GM21786 (cell line): ENCODE results near the gene GUCY1A1.
"Not testable (repeated sequence)": the region's sequence is repeated elsewhere in the genome, so short reads cannot be mapped to it uniquely, and the experiment has no call there.

Source experiments
- ATAC-seq: cut with Tn5 transposase; IDR thresholded peaks from one replicate; pipeline ENCODE4 v1.9.1; 2021; ENCODE audit not compliant: unreplicated experiment

The GUCY1A1 gene, protein sequence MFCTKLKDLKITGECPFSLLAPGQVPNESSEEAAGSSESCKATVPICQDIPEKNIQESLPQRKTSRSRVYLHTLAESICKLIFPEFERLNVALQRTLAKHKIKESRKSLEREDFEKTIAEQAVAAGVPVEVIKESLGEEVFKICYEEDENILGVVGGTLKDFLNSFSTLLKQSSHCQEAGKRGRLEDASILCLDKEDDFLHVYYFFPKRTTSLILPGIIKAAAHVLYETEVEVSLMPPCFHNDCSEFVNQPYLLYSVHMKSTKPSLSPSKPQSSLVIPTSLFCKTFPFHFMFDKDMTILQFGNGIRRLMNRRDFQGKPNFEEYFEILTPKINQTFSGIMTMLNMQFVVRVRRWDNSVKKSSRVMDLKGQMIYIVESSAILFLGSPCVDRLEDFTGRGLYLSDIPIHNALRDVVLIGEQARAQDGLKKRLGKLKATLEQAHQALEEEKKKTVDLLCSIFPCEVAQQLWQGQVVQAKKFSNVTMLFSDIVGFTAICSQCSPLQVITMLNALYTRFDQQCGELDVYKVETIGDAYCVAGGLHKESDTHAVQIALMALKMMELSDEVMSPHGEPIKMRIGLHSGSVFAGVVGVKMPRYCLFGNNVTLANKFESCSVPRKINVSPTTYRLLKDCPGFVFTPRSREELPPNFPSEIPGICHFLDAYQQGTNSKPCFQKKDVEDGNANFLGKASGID

DNA sequence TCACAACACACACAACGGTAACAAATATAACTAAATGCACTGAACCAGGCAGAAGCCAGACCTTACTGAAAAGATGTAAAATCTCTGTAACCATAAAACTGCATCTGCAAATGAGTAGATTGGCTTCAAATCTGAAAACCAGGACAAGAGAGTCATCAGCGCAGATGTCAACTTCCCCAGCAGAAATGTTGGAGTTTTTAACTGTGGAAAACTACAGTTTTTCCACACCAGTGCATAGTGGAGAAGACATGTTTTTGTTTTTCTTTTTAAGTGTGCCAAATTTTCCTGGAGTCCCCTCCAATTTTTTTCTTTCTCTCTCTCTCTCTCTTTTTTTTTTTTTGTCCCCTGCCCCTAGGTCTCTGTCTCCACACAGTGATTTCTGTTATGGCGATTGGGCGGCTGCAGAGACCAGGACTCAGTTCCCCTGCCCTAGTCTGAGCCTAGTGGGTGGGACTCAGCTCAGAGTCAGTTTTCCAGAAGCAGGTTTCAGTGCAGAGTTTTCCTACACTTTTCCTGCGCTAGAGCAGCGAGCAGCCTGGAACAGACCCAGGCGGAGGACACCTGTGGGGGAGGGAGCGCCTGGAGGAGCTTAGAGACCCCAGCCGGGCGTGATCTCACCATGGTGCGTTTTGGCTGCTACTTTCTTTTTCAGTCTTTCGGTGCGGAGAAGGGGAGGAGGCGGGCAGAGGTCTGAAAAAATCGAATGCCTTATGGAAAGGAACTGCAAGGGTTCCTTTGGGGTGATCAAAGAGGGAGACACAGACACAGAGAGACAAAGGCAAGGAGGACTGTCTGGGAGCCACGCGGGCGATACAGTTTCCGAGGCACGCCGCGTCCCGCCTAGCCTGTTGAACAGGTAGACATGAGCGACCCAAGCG lies at the start of gene GUCY1A1:
Gene GUCY1A1 (plus strand): TSS at position 505 of the 878 bp plus-strand sequence. CDS start 30,020 bp downstream, outside the sequence.
- ATAC-seq = peak; percentile 30

DNA sequence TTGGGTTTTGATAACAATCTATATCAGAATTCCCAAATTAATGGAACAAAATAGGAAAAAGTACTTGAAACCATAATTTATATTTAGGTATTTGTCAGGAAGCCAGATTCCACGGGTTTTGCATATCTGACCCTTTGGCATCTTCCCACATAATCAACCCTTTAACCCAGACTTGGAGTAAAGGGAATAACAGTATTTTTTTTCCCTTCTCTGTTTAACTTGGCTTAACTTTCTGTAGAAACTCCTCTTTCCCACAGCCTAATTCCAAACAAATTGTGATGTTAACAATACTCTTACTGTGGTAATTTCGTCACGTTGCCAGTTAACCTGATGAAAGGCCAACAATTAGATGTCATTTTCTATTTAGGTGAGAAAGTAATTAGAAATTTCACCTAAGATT lies 49.4 kb upstream of the GUCY1A1 start:
- ATAC-seq = no peak

DNA sequence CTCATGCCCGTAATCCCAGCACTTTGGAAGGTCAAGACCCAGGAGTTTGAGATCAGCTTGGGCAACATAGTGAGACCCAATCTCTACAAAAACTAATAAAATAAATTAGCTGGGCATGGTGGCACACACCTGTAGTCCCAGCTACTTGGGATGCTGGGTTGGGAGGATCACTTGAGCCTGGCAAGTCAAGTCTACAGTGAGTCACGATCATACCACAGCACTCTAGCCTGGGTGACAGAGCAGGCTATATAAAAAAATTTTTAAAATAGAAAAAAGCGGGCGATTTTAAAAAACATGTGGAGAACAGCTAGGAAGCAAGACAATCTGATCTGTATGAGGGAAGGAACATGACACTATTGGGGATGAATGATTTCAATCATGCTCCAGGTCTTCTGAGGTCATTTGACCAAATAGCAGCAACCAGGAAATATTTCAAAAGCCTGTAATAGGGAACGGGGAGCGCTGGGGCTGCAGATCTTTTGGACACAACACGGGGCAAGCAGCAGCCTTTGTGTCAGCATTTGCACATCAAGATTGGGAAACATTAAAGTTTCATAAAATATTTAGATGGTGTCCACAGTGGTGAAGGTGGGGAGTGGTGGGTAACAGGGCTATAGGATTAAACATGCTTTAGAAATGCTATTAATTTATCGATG lies 48.3 kb upstream of the GUCY1A1 start:
- ATAC-seq = no peak

DNA sequence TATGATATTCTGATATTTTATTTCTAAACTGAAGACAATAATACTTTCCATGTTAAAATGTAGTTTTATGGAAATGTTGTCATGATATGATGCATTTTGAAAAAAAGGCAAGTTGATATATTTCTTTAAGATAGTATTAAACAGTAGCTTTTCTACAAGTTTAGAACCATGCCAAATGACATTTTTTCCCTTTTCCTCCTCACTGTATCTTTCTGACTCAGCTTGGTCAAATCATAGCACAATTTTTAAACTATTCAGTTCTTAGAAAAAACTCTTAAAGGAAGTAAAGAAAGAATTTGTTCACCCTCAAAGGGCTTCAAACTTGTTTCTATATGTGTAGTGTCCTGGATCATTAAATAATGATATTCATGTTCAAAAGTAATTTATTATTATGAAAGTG lies 46.0 kb upstream of the GUCY1A1 start:
- no peak for ATAC-seq

DNA sequence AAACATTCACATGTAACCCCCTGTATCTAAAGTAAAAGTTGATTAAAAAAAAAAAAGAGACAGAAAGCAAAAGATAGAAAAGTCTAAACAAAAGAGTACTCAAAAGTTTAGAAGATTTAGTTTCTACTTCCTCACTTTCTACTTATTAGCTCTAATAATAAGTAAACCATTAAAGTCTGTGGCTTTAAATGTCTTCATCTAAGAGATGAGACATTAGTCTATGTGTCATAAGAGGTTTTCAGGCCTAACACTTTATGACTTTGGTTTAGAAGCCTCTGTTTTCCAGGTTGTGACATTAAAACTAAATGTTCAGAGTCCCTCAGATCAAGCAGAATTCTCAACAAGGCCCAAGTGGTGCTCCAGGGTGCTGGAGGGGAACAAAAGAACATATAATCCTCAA lies 42.2 kb upstream of the GUCY1A1 start:
- peak; percentile 96 for ATAC-seq

DNA sequence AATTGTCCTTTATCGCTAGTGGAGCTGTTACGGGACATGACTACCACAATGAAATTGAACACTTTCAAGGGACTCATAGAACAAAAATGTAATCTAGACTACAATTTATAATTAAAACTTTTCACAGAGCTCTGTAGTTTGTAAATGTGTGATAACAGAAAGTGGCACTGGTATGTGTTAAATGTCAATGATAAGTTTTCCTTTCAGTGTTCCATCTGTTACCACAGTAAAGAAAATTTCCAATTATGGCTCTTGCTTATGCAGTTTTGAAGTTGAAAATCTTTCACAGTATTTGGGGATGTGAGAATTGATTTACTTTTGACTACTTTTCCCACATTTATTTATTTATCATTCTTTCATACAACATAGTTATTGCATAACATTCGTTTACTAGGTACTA lies 40.1 kb upstream of the GUCY1A1 start:
- ATAC-seq = no peak

DNA sequence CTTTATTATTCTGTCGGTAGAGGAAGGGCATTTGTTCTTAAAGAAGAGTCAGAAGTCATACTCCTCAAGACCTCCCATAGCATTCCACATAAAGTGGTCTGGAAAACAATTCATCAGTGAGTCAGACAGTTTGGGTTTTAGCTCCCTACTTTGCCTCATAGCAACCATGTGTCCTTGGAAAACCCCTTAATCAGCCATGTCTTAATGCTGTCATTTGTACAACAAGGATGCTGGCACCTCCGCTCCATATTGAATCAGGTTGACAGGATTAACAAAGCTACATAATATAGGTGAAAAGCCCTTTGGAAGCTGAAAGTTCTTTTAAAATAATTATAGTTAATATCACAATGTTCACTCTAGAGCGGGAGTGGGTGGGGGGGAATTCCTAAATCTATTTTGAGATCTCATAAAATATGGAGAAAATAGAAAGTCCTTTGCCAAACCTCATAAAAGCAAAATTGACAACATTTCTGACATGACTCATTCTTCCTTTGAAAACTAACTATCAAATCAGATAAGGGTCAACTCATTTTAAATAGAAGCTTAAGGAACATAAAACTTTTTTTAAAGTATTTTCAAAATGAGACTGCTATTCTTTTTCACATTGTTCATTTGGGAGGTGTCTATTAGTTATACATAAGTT lies 37.3 kb upstream of the GUCY1A1 start:
- ATAC-seq = no peak

DNA sequence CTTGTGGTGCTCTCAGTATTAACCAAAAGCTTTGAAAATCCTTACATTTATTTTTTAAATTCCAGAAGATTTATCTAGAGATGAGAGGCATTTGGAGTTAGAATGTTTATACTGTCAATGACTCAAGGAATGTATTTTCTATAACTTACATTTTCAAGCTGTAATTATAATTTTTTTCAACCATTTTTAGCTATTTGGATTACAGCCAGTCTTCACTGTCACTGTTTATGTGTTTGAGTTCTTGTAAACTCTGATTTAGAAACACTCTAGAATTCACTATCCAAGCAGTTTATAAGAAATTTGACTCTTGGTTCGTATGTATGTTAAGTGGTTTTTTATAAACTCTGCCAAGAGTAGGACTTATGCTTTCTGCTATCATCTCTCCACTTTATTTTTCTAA lies 36.7 kb upstream of the GUCY1A1 start:
- ATAC-seq = no peak

DNA sequence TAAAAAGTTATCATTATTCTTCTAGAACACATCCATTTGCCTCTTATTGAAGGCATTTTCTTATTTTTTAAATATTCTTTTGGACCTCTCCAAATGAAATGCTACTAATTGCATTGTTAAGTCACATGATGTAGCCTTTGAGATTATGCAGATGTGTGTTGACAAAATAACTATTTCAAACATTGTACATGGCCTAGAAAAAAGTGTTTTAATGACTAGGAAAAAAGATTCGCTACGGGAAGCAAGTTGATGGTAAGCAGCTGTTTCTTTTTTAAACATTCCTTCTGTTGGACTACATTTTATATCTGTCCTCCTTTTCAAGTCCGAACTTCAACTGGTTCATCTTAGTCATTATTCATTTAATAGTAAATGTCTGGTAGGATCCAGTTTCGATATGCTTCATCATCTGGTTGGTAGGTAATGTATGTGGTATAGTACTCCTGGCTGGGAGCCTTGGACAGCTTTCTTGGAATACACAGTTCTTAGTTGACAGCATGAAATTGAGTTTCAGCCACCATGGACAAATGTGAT lies 34.3 kb upstream of the GUCY1A1 start:
- ATAC-seq = no peak

DNA sequence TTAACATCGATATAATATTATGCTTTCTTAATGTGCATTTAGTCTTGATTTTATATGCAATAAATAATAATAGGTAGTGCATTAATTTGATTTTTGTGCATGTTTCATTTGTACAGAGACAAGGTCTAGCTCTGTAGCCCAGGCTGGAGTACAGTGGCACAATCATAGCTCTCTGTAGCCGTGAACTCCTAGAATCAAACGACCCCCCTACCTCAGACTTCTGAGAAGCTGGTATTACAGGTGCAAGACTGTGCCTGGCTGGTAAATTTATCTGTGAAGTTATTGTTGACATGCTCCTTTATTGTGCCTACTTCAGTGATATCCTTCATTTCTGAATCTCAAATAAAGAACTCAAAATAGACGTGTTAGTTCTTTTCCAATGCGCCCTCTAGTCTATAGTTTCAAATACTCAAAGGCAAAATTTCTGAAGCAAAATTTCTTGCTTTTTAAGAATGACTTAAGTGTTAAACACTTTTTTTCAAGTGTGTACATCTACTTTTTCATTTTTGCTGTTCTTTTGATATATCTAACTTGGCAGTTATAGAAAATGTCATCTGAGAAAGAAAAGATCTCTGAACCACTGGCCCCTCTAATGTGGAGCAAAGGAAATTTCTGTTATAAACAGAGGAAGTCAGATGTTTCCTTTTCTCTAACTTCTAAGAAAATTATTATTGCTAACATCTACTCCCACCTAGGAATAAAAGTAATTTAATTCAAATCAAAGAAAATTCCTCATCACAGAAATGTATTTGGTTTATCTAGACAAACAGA lies 28.3 kb upstream of the GUCY1A1 start:
- ATAC-seq = no peak

DNA sequence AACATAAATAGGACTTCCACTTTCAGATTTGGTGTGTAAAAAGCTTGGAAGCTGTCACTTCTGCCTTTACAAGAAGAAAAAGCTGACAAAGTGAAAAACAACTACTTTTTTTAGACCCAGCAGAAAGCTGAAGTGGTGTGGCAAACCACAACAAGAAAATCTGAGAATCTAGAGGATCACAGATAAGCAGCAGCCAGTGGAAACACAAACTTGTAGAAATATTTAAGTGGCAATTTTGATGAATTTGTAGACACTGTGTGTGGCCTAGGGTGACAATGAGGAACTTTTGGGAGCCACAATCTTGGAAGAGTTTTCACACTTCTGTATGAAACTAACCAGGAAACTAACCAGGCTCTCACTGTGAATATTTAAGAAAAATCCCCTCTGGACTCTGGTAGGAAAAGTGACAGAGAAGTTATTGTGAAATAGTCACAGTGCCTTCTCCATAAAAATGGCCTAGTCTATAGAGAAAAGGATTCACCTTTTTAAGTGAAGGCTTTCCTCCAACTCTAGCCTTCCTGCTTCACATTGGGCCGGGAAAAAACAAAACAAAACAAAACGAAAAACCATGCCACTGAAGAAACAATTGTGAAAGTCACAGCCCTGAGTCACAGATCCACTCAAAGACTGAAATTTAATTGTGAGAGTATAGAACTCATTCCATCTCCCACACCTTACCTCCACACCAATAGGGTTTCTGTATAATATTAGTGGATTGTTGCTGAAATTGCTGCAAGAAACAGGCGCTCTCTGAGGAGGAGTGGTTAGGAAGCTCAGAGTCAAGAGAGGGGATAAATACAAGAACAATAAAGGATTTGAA lies 26.7 kb upstream of the GUCY1A1 start:
- ATAC-seq = peak; percentile 85

DNA sequence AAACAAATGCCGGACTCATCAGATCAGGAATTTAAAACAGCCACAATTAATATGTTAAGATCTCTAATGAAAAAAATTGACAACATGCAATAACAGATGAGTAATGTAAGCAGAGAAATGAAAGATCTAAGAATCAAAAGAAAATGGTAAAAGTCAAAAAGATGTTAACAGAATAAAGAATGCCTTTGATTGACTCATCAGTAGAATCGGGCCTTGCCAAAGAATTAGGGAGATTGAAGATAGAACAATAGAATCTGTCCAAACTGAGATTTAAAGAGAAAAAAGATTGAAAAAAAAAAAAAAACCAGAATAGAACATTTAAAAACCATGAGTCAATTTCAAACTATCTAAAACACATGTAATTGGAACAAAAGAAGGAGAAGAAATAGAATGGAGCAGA lies 25.9 kb upstream of the GUCY1A1 start:
- ATAC-seq = no peak

DNA sequence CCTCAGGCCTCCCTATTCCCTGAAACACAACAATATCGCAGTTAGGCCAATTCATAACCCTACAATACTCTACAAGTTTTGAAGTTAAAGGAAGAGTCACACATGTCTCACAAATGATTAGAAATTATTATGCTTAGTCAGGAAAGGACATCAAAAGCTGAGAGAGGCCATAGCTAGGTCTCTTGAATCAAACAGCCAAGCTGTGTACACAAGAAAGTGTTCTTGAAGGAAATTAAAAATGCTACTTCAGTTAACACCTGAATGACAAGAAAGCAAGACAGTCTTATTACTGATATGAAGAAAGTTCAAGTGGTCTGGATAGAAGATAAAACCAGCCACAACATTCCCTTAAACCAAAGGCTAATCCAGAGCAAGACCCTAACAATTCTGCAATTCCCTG lies 23.6 kb upstream of the GUCY1A1 start:
- no peak for ATAC-seq

DNA sequence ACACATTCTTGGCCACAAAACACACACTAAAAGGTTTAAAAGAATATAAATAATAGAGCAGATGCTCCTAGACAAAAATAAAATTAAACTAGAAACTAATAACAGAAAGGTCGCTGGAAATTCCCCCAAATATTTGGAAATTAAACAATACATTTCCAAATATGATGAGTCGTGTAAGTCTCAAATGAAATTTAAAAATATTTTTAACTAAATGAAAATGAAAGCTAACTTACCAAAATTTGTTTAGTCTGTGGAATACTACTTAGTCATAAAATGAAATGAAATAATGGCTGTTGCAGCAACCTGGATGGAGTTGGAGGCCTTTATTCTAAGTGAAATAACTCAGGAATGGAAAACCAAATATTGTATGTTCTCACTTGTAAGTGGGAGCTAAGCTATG lies 20.6 kb upstream of the GUCY1A1 start:
- ATAC-seq = no peak

DNA sequence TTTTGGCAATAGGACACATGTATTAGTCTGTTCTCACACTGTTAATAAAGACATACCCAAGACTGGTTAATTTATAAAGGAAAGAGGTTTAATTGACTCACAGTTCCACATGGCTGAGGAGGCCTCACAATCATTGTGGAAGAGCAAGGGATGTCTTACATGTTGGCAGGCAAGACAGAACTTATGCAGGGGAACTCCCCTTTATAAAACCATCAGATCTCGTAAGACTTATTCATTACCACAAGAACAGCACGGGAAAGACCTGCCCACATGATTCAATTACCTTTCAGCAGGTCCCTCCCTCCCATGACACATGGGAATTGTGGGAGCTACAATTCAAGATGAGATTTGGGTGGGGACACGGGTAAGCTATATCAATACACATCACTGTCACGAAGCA lies 15.9 kb upstream of the GUCY1A1 start:
- ATAC-seq = not testable (repeated sequence)

DNA sequence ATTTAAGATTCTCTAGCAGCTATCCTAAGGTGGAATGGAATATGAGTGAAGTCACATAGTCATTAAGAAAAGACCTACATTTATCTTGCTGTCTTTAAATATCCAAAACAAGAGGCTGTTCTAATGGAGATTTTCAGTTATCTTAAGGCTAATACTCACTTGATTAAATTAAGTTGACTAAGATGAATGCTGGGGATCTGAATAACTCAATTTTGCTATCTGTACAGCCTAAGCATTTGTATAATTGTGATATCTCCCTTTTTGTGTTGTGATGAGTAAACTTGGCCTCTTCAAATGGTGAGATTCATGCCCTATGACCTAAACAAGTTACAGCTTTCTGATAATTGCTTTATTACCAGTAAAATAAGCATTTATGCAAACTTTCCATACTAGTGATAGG lies 13.6 kb upstream of the GUCY1A1 start:
- ATAC-seq = no peak

DNA sequence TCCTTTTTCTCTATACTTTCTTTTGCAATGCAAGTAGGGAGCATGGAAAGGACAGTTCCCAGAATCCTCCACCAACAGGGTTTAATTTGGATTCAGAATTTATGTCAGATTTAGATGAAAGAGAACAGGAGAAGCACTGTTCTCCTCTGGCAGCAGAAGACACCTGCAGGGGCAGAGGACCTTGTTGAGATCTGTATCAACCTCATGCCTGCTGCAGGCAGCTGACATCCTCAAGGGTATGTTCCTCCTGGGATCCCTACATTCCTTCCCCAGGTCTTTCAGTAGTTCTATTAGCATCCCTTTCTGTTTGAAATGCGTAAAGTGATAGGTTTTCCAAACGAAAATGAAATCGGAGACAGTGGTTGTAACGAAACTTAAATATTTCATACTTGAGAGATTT lies 10.6 kb upstream of the GUCY1A1 start:
- no peak for ATAC-seq

DNA sequence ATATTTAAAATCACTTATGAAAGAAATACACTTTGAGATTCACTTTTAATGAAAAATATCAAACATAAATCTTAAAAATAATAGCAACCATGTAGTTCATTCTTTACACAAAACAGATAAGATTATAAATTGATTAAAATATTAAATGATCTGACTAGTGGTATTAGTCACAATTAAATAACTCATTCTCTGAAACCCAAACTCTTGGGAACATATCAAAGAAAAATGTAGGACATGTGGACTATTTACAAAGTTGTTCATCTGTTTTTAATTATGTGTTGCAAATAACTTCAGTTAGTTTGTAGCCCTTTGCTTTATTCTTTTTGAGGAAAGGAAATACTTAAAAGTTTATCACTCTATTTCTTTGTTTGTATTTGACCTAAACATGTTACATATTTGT lies 9.5 kb upstream of the GUCY1A1 start:
- ATAC-seq = no peak
